Nucleus accumbens (tissue), 56 donors: ENCODE measurements around the gene DTNB.
"Not testable (repeated sequence)": the region's sequence is repeated elsewhere in the genome, so short reads cannot be mapped to it uniquely, and the experiment has no call there.

Experiments
- DNase-seq, 56 donors: peaks; one replicate each; lab custom pipeline; 2025; lab: John Stamatoyannopoulos, UW

DTNB gene

DNA sequence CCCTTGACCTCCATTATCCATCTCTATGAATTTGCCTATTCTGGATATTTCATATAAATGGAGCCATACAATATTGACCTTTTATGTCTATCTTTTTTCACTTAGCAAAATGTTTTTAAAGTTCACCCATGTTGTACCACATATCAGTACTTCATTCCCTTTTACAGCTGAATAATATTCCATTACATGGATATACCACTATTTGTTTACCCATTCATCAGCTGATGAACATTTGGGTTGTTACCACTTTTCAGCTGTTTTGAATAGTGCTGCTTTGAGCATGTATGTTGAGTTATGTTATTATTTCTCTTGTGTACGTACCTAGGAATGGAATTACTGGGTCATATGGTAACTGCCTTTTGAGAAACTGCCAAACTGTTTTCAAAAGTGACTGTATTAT, 238.0 kb downstream of the DTNB start:
- no peak for DNase-seq

DNA sequence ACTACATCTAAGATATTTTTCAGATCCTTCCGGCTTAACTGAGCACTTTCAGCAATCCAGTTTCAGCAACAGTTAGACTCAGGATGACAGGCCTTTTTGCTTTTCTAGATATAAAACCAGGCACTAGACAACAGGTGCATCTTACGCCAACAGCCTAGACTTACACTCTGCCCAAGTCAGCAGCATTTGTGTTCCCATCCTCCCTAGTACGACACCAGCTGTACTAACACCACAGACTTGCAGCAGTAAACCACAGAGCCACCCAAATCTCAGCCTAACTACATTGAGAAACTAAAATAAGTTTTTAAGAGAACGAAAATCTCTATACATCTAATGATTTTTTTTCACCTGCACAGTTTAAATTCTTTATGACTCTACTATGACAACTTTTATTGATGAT, 241.8 kb downstream of the DTNB start:
- DNase-seq: no peak

GRCh38 chr2:25430556-25430955, 242.8 kb downstream of the DTNB start:
- no peak for DNase-seq

GRCh38 chr2:25426326-25426725, 247.1 kb downstream of the DTNB start:
- no peak for DNase-seq

- DNase-seq: no peak
These were observed 248.8 kb downstream of the DTNB start for GRCh38 chr2:25424426-25425028.

GRCh38 chr2:25421820-25422411, 251.5 kb downstream of the DTNB start:
- no peak for DNase-seq

GRCh38 chr2:25421289-25421688, 252.1 kb downstream of the DTNB start:
- no peak for DNase-seq

DNA sequence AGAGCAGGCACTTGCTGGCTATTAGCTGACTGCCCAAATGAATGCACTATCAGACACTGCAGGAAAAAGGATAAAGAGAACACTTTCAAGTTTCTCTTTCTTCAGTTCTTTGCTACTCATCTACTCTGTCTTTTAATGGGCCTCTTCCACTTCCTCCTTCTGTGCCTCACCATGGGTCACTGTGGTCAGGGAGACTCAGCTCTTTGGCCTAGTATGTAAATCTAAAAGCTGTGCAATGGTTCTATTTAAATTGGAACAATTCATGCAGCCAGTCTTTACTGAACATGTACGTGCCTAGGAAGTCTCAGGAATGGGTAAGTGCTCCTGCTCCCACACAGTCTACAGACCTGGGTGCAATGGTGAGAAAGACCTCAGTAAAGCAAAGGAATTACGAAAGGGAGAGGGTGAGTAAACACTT, 252.5 kb downstream of the DTNB start:
- no peak for DNase-seq

DNA sequence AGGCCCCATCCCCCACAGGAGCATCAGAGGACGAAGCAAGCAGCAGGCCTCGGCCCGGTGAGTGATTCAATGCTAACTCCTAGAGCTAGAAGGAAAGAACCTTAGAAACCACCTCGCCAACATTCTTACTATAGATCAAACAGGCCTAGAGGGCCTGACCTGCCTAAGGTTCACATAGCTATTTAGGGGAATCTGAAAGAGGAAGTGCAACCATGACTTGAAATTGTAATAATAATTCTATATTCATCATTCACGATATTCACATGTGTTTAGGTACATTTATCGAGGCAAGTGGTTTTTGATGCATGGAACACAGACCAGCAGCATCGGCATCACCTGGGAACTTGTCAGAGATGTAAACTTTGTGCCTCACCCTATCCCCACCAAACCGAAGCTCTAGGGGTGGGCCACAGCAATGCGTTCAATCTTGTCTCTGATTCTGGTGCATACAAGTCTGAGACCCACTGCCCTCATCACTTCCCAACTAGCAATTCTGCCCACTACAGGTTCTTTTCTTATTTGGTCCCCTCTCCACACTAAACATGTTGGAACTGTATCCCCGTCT, 253.6 kb downstream of the DTNB start:
- no peak for DNase-seq

DNA sequence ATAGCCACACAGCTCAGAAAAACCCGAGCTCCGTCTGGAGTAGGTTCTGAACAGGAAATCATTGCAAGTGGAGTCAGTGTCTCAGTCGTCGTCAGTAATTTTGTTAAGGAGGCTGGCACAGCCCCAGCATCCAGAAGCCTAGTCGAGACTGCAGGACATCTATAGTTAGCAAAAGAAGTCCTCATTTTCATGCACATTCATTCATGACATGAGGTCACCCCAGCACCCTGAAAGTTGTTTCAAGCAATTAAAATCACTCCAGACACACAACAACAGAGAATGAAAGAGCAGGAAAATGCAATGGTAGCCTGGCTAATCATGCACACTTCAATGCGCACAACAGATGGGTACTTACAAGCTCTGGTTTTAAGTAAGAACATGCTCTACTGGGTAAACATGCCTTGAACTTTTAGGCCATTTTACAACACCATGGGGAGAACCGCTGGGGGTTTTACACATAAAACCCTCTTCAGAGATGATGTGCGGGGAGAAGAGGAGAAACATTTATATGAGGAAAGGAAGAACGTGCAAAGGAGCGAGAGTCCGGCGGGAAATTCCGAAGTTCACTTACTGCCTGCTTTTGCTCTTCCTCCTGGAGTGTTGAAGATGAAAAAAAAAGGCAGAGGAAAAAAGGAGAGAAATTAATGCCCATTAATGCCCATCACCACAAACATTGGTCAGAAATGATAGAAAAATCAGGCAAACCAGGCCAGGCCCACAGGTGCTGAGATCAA, 254.3 kb downstream of the DTNB start:
- no peak for DNase-seq

DNA sequence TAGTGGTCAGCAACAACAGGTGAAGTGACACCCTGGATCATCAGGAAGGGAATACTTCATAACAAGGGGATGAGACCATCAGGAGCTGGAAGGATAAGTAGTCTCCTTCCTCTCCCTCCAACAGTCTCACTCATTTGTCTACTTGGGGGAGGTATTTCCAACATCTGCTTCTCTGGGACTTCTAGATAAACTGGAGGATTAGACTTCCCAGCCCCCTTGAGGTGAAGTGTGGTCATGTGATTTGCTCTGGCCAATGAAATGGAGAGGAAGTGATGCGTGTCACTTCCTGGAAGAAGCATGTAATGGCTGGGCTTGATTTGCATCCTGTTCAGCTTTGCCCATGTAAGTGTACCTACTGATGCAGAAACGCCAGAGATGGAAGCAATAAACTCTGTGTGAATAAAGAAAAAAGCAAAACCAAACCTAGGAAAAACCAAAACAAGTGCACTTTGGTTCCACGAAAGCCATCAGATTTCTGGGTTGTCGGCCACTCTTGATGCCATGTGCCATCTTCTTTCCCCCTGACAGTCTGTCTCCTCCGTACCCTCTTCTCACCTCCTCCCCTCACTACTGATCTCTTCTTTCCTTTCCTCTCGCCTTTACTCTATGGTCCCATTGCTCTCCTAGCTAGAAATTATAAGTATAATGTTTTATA, 255.5 kb downstream of the DTNB start:
- no peak for DNase-seq

DNA sequence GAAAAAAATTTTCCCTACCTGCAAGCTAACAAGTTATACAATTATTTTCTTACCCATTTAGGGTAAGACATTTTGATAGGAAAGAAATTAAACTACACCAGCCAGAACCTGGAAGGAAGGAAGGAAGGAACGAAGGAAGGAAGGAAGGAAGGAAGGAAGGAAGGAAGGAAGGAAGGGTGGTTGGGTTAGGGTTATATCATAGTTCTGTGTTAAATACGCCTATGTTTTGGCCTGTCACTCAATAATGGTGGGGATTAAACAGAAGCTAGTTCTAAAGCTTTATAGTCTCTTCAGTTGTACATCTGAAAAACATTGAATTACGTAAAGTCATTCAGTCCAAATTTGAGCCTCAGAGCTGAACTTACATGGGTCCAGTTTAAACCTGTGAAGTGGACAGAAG, 256.7 kb downstream of the DTNB start:
- DNase-seq: no peak

DNA sequence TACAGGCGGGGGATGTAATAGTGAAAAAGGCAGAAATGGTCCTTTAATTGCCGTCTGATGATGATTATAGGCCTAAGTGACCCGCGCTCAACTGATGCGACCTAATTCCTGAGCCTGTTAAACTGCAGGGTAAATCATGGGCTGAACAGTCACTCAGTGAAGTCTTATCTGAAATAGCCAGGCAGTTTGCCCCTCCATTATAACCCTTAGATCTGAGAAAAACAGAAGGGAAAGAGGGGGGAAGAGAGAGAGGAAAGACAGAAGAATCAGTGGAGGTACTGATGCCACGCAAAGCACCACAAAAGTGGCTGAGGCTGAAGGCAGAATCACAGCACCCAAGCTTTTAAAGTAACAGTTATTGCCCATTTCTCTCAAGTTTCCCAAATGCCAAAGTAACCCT, 258.6 kb downstream of the DTNB start:
- no peak for DNase-seq

GRCh38 chr2:25413409-25413808, 260.0 kb downstream of the DTNB start:
- DNase-seq: not testable (repeated sequence)

DNA sequence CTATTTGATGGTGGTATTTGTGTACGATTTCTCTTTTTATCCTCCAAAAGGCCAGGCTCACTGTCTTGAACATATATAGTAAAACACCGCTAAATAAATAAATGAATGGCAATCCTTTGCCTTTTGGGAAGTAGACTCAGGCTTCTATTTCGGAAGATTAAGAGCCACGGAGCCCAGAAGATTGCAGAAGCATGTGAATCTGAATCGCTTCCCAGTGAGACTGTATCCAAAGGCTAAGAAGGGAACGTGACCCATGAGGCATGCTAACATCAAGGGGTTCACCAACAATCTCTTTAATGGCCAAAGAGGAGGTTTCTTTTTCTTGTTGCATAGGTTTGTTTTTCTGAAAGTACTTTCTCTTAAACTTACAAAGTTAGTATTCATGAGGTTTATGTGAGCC, 261.6 kb downstream of the DTNB start:
- no peak for DNase-seq

GRCh38 chr2:25411281-25411680, 262.1 kb downstream of the DTNB start:
- no peak for DNase-seq

DNA sequence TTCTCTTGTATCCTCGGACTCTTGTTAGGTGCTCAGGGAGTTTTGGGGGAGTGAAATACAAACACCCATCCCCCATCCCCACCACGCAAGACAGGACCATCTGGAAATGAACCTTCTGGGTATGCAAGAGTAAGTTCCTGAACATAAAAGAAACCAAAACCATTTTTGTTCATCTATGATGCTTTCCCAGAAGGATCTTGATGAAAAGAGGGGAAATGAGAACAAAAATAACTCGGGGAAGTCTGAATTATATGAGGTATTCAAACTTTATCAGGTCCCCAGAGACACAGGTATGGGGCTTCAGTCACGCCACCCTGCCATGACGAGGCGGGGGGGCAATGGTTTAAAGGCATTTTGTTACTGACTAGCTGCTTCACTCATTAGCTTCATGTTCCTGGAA, 263.0 kb downstream of the DTNB start:
- no peak for DNase-seq

DNA sequence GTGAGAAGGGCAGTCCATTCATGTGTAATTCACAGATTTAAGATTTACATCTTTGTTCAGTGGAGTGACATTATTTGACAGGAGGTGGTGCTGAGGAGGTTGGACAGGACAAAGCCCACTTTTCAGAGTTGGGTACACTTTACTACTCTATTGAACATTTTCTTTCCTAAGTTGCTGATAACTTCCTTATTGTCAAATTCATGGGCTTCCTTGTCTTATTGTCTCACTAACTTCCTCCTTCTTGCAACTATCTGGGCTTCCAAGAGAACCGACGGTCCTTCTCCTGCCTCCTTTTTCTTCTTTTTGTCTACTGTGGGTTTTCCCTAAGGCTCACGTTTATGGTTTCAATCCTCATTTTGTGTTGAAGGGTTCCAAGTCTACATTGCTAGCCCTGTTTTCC, 263.9 kb downstream of the DTNB start:
- DNase-seq: no peak

DNA sequence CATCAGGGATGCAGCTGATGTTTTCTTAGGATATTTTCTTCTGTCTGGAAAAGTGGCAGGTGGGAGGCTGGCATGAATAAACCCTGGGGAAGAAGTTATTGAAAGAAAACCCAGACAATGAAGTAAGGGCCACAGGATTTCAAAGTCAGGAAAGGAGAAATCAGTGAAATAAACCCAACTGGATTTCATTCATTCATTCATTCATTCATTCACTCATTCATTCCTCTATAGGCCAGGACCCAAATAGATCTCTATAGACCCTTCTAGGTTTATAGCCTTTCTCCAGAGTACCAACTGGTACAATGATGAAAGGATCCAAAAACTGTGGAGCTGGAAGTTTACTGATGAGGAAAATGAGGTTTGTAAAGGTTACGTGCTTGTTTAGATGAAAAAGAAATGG, 264.3 kb downstream of the DTNB start:
- DNase-seq: no peak

DNA sequence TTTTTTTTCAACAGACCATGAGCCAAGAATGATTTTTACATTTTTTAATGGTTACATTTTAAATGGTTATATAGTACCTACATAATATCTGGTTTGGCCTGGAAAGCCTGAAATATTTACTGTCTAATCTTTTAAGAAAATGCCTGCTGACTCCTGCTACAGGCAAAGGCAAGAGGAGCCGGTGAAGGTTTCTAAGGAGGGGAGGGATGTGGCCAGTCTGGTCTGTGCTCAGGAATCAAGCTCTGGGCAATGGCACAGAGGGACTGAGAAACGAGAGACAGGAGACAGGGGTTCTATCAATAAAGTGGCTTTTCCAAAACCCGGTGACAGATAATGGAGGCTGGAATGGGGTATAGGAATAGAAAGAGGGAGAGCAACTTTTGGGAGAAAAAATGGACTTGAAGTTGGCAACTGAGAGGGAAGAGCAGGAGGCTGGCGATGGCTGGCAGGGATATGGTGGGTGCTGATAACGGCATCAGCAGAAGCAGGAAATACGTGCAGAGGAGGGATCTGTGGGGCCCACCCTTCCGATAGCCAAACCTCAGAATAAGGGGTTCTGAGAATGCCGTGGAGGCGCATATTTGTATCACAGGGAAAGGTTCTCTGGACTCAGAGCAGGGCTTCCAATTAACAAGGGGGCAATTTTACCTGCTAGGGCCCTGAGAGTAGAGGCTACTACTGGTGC, 267.6 kb downstream of the DTNB start:
- DNase-seq: no peak
